PFSK-1 (cell line): ENCODE data around the gene LENG1.

Source experiments
- POLR2AphosphoS5 ChIP-seq: IDR thresholded peaks from 2 replicates; pipeline ENCODE4 v1.6.1; 2012; ENCODE audit warnings: low read depth, mild to moderate bottlenecking, control low read depth, low read length, moderate library complexity
- SIN3A ChIP-seq: IDR thresholded peaks from 2 replicates; pipeline ENCODE4 v1.6.1; 2012; ENCODE audit warnings: mild to moderate bottlenecking, low read length, moderate library complexity, borderline replicate concordance; ENCODE audit not compliant: insufficient read depth
- TAF1 ChIP-seq: IDR thresholded peaks from 2 replicates; pipeline ENCODE4 v1.6.1; 2012; ENCODE audit warnings: low read length, control low read depth, borderline replicate concordance; ENCODE audit not compliant: insufficient read depth
- TF ChIP-seq, protein P1 (sequence below), 2 experiments: IDR thresholded peaks; 2 replicates each; pipeline versions ENCODE4 v1.6.1 to v1.8.0; 2011 to 2012; ENCODE audit warnings: low read depth in 2 of 2, low read length in 2 of 2, control low read depth in 1 of 2, inconsistent platforms in 1 of 2, mild to moderate bottlenecking in 1 of 2, moderate library complexity in 1 of 2; ENCODE audit not compliant: insufficient read depth in 1 of 2

DNA sequence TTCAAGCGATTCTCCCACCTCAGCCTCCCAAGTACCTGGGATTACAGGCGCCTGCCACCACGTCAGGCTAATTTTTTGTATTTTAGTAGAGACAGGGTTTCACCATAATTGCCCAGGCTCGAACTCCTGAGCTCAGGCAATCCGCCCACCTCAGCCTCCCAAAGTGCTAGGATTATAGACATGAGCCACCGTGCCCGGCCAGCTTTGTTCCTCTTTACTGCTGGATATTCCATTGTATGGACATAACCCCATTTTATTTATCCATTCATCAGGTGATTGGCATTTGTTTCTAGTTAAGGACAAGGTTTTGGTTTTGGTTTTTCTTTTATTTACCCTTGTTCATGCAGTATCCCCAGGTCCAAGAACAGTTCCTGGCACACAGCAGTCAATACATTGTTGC, 37.0 kb upstream of the LENG1 start:
- TF ChIP-seq POLR2AphosphoS5 (no peak), TAF1 (no peak), SIN3A (no peak)
- TF ChIP-seq, protein P1, sequence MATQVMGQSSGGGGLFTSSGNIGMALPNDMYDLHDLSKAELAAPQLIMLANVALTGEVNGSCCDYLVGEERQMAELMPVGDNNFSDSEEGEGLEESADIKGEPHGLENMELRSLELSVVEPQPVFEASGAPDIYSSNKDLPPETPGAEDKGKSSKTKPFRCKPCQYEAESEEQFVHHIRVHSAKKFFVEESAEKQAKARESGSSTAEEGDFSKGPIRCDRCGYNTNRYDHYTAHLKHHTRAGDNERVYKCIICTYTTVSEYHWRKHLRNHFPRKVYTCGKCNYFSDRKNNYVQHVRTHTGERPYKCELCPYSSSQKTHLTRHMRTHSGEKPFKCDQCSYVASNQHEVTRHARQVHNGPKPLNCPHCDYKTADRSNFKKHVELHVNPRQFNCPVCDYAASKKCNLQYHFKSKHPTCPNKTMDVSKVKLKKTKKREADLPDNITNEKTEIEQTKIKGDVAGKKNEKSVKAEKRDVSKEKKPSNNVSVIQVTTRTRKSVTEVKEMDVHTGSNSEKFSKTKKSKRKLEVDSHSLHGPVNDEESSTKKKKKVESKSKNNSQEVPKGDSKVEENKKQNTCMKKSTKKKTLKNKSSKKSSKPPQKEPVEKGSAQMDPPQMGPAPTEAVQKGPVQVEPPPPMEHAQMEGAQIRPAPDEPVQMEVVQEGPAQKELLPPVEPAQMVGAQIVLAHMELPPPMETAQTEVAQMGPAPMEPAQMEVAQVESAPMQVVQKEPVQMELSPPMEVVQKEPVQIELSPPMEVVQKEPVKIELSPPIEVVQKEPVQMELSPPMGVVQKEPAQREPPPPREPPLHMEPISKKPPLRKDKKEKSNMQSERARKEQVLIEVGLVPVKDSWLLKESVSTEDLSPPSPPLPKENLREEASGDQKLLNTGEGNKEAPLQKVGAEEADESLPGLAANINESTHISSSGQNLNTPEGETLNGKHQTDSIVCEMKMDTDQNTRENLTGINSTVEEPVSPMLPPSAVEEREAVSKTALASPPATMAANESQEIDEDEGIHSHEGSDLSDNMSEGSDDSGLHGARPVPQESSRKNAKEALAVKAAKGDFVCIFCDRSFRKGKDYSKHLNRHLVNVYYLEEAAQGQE (IDR thresholded peaks at IDR 0.05; ENCODE audit: insufficient read depth in 1 of 2, low read depth in 2 of 2, low read length in 2 of 2): no peak
